K562 (cell line): ENCODE measurements around the gene SLC38A2. TPM values are rescaled to one million over a fixed set of nuclear protein-coding genes. Genes with fewer than 3 reads are reported as not detected.
A peak's percentile ranks its signal among the peaks of the same experiment; 100 is the strongest.

Source experiments
- CAMTA2 ChIP-seq: fragments of 250-450 bp; sonication (Bioruptor Pico); conservative IDR thresholded peaks from 2 replicates; pipeline ENCODE4 v1.5.1; 2022
- CEBPG ChIP-seq, 3 experiments: fragments of 200-800 bp in 1 of 3; sonication (Bioruptor generic) in 1 of 3; sonication (generic) in 1 of 3; formaldehyde crosslinking in 1 of 3; IDR thresholded peaks in 2 of 3; conservative IDR thresholded peaks in 1 of 3; 2 replicates each; pipeline versions ENCODE4 v1.6.1 to v1.8.0; 2016 to 2022; ENCODE audit warnings: missing compliant biosample characterization in 2 of 3, missing genetic modification characterization in 2 of 3, mild to moderate bottlenecking in 1 of 3, missing genetic modification reagents in 1 of 3
- DLX4 ChIP-seq: fragments of 250-450 bp; sonication (Bioruptor Pico); IDR thresholded peaks from 2 replicates; pipeline ENCODE4 v1.6.1; 2021; ENCODE audit warnings: mild to moderate bottlenecking
- EWSR1 ChIP-seq: fragments of 450-650 bp; IDR thresholded peaks from 2 replicates; pipeline ENCODE4 v1.6.1; 2018; ENCODE audit warnings: borderline replicate concordance, mild to moderate bottlenecking, low read depth, moderate library complexity; ENCODE audit not compliant: partially characterized antibody
- HDAC8 ChIP-seq: fragments of 450-650 bp; IDR thresholded peaks from 2 replicates; pipeline ENCODE4 v1.6.1; 2016; ENCODE audit warnings: mild to moderate bottlenecking, missing genetic modification characterization, moderate library complexity, missing compliant biosample characterization
- HDGF ChIP-seq: fragments of 450-650 bp; IDR thresholded peaks from 2 replicates; pipeline ENCODE4 v1.6.1; 2016
- MEF2D ChIP-seq: conservative IDR thresholded peaks from 2 replicates; pipeline ENCODE4 v1.6.1; 2016; ENCODE audit warnings: low read depth, missing genetic modification characterization, missing compliant biosample characterization
- NUFIP1 ChIP-seq: fragments of 450-650 bp; IDR thresholded peaks from 2 replicates; pipeline ENCODE4 v1.6.1; 2018; ENCODE audit not compliant: partially characterized antibody
- PRMT5 ChIP-seq: sonication (generic); formaldehyde crosslinking; IDR thresholded peaks from 2 replicates; pipeline ENCODE4 v1.5.0; 2020; ENCODE audit warnings: missing genetic modification reagents
- RBM14 ChIP-seq: fragments of 200-400 bp; formaldehyde crosslinking; IDR thresholded peaks from 2 replicates; pipeline ENCODE4 v1.6.1; 2018; ENCODE audit warnings: low read depth, mild to moderate bottlenecking, low read length, moderate library complexity, borderline replicate concordance; ENCODE audit not compliant: insufficient read depth
- RFX5 ChIP-seq: IDR thresholded peaks from 2 replicates; pipeline ENCODE4 v1.6.1; 2011; ENCODE audit warnings: low read depth, mild to moderate bottlenecking, improper control_type of control experiment, low read length
- SAFB2 ChIP-seq: fragments of 200-400 bp; formaldehyde crosslinking; IDR thresholded peaks from 2 replicates; pipeline ENCODE4 v1.6.1; 2018; ENCODE audit warnings: borderline replicate concordance, low read length, low read depth, moderate library complexity; ENCODE audit not compliant: severe bottlenecking
- TAF1 ChIP-seq: IDR thresholded peaks from 2 replicates; pipeline ENCODE4 v1.6.1; 2011; ENCODE audit warnings: mild to moderate bottlenecking, low read length, moderate library complexity; ENCODE audit not compliant: insufficient read depth, control insufficient read depth, severe bottlenecking; ENCODE audit errors: extremely low read depth
- TCF15 ChIP-seq: fragments of 250-450 bp; sonication (Bioruptor Pico); IDR thresholded peaks from 2 replicates; pipeline ENCODE4 v1.8.0; 2022; ENCODE audit warnings: moderate library complexity, mild to moderate bottlenecking, inconsistent platforms
- TFAM ChIP-seq: fragments of 250-450 bp; sonication (Bioruptor Pico); conservative IDR thresholded peaks from 2 replicates; pipeline ENCODE4 v1.5.0; 2021; ENCODE audit warnings: mild to moderate bottlenecking, moderate library complexity
- YY1 ChIP-seq, 3 experiments: IDR thresholded peaks; 2 replicates each; pipeline ENCODE4 v1.6.1; 2011; ENCODE audit warnings: low read length in 2 of 3, mild to moderate bottlenecking in 2 of 3, moderate library complexity in 2 of 3, borderline replicate concordance in 1 of 3, control low read depth in 1 of 3, low read depth in 1 of 3; ENCODE audit not compliant: insufficient read depth in 3 of 3, insufficient replicate concordance in 2 of 3, control insufficient read depth in 1 of 3, insufficient read length in 1 of 3; ENCODE audit errors: extremely low read depth in 1 of 3
- ZNF143 ChIP-seq: sonication (generic); formaldehyde crosslinking; IDR thresholded peaks from 2 replicates; pipeline ENCODE4 v1.9.0; 2022; ENCODE audit warnings: mild to moderate bottlenecking, missing genetic modification reagents
- ZNF274 ChIP-seq: IDR thresholded peaks from 2 replicates; pipeline ENCODE4 v1.6.1; 2011; ENCODE audit warnings: low read depth, mild to moderate bottlenecking, low read length, moderate library complexity, borderline replicate concordance
- ZNF766 ChIP-seq: fragments of 200-800 bp; sonication (Bioruptor generic); conservative IDR thresholded peaks from 2 replicates; pipeline ENCODE4 v1.6.1; 2016; ENCODE audit warnings: missing genetic modification characterization, missing compliant biosample characterization
- polyA plus RNA-seq, 8 experiments: library from polyadenylated mRNA; depleted of rRNA in 4 of 8; stranded (reverse) in 5 of 8; unstranded in 3 of 8; fragments of >200 nt; fragmentation: Nextera tagmentation in 2 of 8; fragmentation: Illumina TruSeq in 1 of 8; extraction: Ambion mirVana in 2 of 8; extraction: Trizol in 1 of 8; gene quantifications; 2 replicates each; pipeline versions ENCODE4 v1.2.1 to v1.2.3, GENCODE V29; 2011 to 2014; ENCODE audit warnings: inconsistent platforms in 1 of 8, missing spikeins in 1 of 8
- total RNA-seq, 7 experiments: library from RNA; depleted of rRNA in 6 of 7; stranded (reverse); fragments of >200 nt in 6 of 7; fragmentation: Illumina TruSeq in 2 of 7; extraction: Trizol in 2 of 7; gene quantifications; 2 replicates each; pipeline versions ENCODE4 v1.2.1 to v1.2.3, GENCODE V29; 2011 to 2021; ENCODE audit warnings: low replicate concordance in 1 of 7
- TF ChIP-seq, protein P1 (sequence below): fragments of 450-650 bp; IDR thresholded peaks from 2 replicates; pipeline ENCODE4 v1.6.1; 2016; ENCODE audit warnings: low read depth, mild to moderate bottlenecking, moderate library complexity
- TF ChIP-seq, protein P2 (sequence below), 2 experiments: fragments of 450-650 bp in 1 of 2; sonication (generic) in 1 of 2; formaldehyde crosslinking; conservative IDR thresholded peaks; 2 replicates each; pipeline versions ENCODE4 v1.4.0 to v1.8.1; 2020 to 2022; ENCODE audit warnings: mild to moderate bottlenecking in 1 of 2, missing genetic modification reagents in 1 of 2
- TF ChIP-seq, protein P3 (sequence below): fragments of 200-800 bp; sonication (Bioruptor generic); IDR thresholded peaks from 2 replicates; pipeline ENCODE4 v1.6.1; 2017; ENCODE audit warnings: missing genetic modification characterization, missing compliant biosample characterization

The SLC38A2 gene
- total and polyA plus RNA-seq, 9 of the 15 experiments (the other 6 are each of a cell fraction or from before 2014, with no cell fraction given), result 98.7 to 292 (median 143) TPM

GRCh38 chr12:46371718-46372543 lies 642 bp downstream of the SLC38A2 start (continued):
- TF ChIP-seq RBM14 (0 out of 2 replicates have a peak, but pooled peaks have one; percentile 14), EWSR1 (no peak), NUFIP1 (no peak), SAFB2 (no peak), ZNF274 (no peak), MEF2D (no peak), HDAC8 (tag) (no peak), TAF1 (peak; percentile 28), CEBPG (CRISPR knock-in tag; IDR thresholded peaks at IDR 0.05) (peak; percentile 92), CEBPG (tag; conservative IDR thresholded peaks at IDR 0.05 in 1 of 2, IDR thresholded peaks at IDR 0.05 in 1 of 2) (peak; percentile 89 to 90), RFX5 (no peak), CAMTA2 (no peak), HDGF (no peak), TCF15 (CRISPR knock-in tag) (no peak), YY1 (IDR thresholded peaks at IDR 0.05; ENCODE audit: borderline replicate concordance in 1 of 3, control insufficient read depth in 1 of 3, extremely low read depth in 1 of 3, insufficient read depth in 3 of 3, insufficient read length in 1 of 3, insufficient replicate concordance in 2 of 3, low read depth in 1 of 3, low read length in 2 of 3) (no peak), ZNF143 (CRISPR knock-in tag) (no peak), TFAM (CRISPR knock-in tag) (no peak), ZNF766 (no peak), PRMT5 (CRISPR knock-in tag) (no peak), DLX4 (CRISPR knock-in tag) (no peak)
- TF ChIP-seq, protein P1, sequence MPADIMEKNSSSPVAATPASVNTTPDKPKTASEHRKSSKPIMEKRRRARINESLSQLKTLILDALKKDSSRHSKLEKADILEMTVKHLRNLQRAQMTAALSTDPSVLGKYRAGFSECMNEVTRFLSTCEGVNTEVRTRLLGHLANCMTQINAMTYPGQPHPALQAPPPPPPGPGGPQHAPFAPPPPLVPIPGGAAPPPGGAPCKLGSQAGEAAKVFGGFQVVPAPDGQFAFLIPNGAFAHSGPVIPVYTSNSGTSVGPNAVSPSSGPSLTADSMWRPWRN, result no peak
- TF ChIP-seq, protein P2, sequence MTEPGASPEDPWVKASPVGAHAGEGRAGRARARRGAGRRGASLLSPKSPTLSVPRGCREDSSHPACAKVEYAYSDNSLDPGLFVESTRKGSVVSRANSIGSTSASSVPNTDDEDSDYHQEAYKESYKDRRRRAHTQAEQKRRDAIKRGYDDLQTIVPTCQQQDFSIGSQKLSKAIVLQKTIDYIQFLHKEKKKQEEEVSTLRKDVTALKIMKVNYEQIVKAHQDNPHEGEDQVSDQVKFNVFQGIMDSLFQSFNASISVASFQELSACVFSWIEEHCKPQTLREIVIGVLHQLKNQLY (CRISPR knock-in tag; conservative IDR thresholded peaks at IDR 0.05), result no peak
- TF ChIP-seq, protein P3, sequence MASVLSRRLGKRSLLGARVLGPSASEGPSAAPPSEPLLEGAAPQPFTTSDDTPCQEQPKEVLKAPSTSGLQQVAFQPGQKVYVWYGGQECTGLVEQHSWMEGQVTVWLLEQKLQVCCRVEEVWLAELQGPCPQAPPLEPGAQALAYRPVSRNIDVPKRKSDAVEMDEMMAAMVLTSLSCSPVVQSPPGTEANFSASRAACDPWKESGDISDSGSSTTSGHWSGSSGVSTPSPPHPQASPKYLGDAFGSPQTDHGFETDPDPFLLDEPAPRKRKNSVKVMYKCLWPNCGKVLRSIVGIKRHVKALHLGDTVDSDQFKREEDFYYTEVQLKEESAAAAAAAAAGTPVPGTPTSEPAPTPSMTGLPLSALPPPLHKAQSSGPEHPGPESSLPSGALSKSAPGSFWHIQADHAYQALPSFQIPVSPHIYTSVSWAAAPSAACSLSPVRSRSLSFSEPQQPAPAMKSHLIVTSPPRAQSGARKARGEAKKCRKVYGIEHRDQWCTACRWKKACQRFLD (CRISPR knock-in tag), result no peak
